Measurements from ENCODE around the gene RSPH3. TPM values are rescaled to one million over a fixed set of nuclear protein-coding genes. Genes with fewer than 3 reads are reported as not detected.

The RSPH3 gene
- 4.3 to 4.5 TPM (median 4.4 TPM) in 3 replicates for polyA plus RNA-seq
- 12.7 TPM for polyA plus RNA-seq (2011; ENCODE audit: low read depth)
- polyA plus RNA-seq (2011; cell fraction: cytosol; rRNA removed): 4.0 and 4.5 TPM in 2 replicates
- polyA plus RNA-seq (2011; cell fraction: nucleus; rRNA removed): 5.3 and 5.8 TPM in 2 replicates
- polyA plus RNA-seq (2012; ENCODE audit: low replicate concordance): 7.0 and 8.9 TPM in 2 replicates
- 3.3 to 6.5 TPM (median 3.4 TPM) in 3 replicates for polyA minus RNA-seq
- 10.6 TPM for polyA minus RNA-seq (2011; cell fraction: cytosol; rRNA and poly(A)+ RNA removed)
- polyA minus RNA-seq (2011; cell fraction: nucleus; rRNA and poly(A)+ RNA removed): 3.1 and 6.9 TPM in 2 replicates

DNA sequence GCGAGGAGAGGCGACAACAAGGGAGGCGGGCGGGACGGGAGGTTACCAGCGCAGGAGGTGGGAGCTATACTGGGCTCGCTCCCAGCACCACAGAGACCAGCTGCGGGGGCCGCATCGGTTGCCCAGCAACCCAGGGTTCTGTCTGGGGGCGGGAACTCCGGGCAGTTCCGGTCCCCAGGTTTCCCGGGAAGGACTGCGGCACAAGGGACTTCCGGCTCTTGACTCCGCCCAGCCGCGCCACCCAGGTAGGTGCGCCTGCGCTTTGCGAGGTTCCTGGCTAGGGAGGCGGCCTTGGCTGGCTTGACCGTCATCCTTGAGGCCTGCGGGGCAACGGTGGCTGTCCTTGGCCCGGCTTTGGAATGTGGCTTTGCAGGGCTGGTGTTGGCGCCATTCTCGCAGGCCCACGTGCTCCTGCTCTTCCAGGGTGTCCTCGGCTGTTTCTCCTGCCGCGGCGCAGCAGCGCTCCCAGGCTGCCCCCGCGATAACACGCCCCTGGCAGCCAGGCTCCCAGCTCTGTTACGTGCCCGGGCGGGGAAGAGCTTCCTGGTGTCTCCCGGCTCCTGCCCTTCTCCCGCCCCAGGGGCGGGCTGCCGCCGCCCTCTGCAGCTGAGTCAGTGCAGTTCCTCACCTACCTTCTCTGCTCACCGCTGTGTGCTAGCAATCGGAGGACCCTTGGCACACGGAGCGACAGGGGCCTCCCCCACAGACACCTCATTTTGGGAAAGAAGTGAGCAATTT lies at the start of gene RSPH3:
Gene RSPH3 (minus strand): TSS at position 537 of the 738 bp plus-strand sequence. CDS start 652 bp downstream, outside the sequence.
- Histone ChIP-seq H3K4me3 (ENCODE audit: control insufficient read depth in 2 of 3, extremely low read depth in 1 of 3, insufficient read depth in 2 of 3, low read depth in 1 of 3, low read length in 3 of 3) (peak within 1 kb of the TSS; percentile 85 to 94 (median 88)), H3K27me3 (ENCODE audit: control insufficient read depth, extremely low read depth, insufficient read depth, low read length) (no peaks in the 10 kb centered on the region), H3K36me3 (ENCODE audit: control insufficient read depth in 2 of 2, extremely low read depth in 1 of 2, insufficient read depth in 2 of 2, low read length in 2 of 2) (no peaks in the 10 kb centered on the region), H3K4me2 (ENCODE audit: control insufficient read depth, extremely low read depth, insufficient read depth, low read depth, low read length) (peak within 1 kb of the TSS; percentile 94), H3K9ac (ENCODE audit: control insufficient read depth, extremely low read depth, insufficient read depth, low read length) (peak within 1 kb of the TSS; percentile 89), H3K27ac (ENCODE audit: control insufficient read depth, insufficient read depth, low read length) (peak within 1 kb of the TSS; percentile 89), H4K20me1 (ENCODE audit: control insufficient read depth, extremely low read depth, insufficient read depth, low read length) (no peaks in the 10 kb centered on the region), H3K79me2 (ENCODE audit: control insufficient read depth, insufficient read depth, low read length) (peaks cover 16% of the 10 kb centered on the region), H3K9me1 (ENCODE audit: control insufficient read depth, extremely low read depth, insufficient read depth, low read length) (no peaks in the 10 kb centered on the region), H2AFZ (ENCODE audit: control insufficient read depth, low read length) (peak within 1 kb of the TSS; percentile 97), H3K4me1 (ENCODE audit: control insufficient read depth, extremely low read depth, insufficient read depth, low read length) (peaks cover 22% of the 10 kb centered on the region), H3K9me3 (ENCODE audit: control insufficient read depth, low read depth, low read length) (no peaks in the 10 kb centered on the region)
- TF ChIP-seq, protein P1, sequence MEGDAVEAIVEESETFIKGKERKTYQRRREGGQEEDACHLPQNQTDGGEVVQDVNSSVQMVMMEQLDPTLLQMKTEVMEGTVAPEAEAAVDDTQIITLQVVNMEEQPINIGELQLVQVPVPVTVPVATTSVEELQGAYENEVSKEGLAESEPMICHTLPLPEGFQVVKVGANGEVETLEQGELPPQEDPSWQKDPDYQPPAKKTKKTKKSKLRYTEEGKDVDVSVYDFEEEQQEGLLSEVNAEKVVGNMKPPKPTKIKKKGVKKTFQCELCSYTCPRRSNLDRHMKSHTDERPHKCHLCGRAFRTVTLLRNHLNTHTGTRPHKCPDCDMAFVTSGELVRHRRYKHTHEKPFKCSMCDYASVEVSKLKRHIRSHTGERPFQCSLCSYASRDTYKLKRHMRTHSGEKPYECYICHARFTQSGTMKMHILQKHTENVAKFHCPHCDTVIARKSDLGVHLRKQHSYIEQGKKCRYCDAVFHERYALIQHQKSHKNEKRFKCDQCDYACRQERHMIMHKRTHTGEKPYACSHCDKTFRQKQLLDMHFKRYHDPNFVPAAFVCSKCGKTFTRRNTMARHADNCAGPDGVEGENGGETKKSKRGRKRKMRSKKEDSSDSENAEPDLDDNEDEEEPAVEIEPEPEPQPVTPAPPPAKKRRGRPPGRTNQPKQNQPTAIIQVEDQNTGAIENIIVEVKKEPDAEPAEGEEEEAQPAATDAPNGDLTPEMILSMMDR (optimal IDR thresholded peaks at IDR 0.05 in 1 of 3, IDR thresholded peaks at IDR 0.05 in 1 of 3, conservative IDR thresholded peaks at IDR 0.05 in 1 of 3; ENCODE audit: extremely low read depth in 1 of 3, insufficient read depth in 2 of 3, low read length in 3 of 3): peak in 2 of 3 experiments; percentile 18 to 20
- no peak for TF ChIP-seq EZH2 (IDR thresholded peaks at IDR 0.05; ENCODE audit: low read length)
- DNase-seq (ENCODE audit: low read depth, low spot score): peak; percentile 59
- dilution Hi-C loops (cut with MboI; ENCODE audit: extremely low pct_ligation_motif_present, low sequenced_read_pairs): no loop called here
- FAIRE-seq: peak; percentile 36

DNA sequence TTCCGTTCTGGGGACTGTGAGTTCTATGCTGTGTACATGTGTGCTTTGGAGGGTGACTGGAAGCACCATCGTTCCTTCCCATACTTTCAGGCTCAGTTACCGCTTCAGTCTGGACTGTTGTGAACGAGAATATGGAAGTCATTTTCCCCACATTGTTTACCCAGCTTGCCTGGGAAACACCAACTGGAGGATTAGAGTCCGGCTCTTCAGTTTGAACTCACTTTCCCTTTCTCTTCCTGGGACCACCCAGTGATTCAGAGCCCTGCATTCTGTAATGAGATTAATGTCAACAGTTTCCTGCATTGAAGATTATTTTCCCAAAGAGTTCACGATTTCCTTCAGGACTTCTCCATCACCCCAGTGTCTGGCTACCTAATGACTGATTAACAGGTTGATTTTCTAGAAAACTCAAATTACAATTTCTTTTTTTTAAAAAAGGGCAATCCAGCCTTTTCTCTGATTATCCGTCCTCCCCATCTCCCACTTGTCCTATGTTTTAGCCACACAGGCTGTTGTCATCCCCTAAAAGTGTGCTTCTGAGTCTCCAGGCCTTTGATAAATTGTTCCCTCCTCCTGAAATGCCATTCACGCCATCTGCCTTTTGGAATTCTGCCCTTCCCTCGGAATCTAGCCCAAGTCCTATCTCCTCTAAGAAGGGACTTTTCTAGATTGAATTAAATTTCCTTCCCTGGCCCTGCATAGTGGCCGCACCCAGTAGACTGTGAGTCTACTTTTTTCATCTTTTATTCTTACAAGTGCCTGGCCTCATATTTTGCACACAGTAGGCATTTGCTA lies 48.1 kb upstream of the RSPH3 start:
- Histone ChIP-seq H3K36me3 (ENCODE audit: control insufficient read depth in 2 of 2, extremely low read depth in 1 of 2, insufficient read depth in 2 of 2, low read length in 2 of 2) (no peaks in the 10 kb centered on the region), H4K20me1 (ENCODE audit: control insufficient read depth, extremely low read depth, insufficient read depth, low read length) (no peaks in the 10 kb centered on the region), H2AFZ (ENCODE audit: control insufficient read depth, low read length) (no peak overlapping the region), H3K79me2 (ENCODE audit: control insufficient read depth, insufficient read depth, low read length) (no peaks in the 10 kb centered on the region), H3K4me1 (ENCODE audit: control insufficient read depth, extremely low read depth, insufficient read depth, low read length) (no peaks in the 10 kb centered on the region), H3K9me1 (ENCODE audit: control insufficient read depth, extremely low read depth, insufficient read depth, low read length) (no peaks in the 10 kb centered on the region), H3K9me3 (ENCODE audit: control insufficient read depth, low read depth, low read length) (no peaks in the 10 kb centered on the region), H3K4me2 (ENCODE audit: control insufficient read depth, extremely low read depth, insufficient read depth, low read depth, low read length) (no peak overlapping the region), H3K27me3 (ENCODE audit: control insufficient read depth, extremely low read depth, insufficient read depth, low read length) (no peaks in the 10 kb centered on the region), H3K27ac (ENCODE audit: control insufficient read depth, insufficient read depth, low read length) (no peak overlapping the region), H3K9ac (ENCODE audit: control insufficient read depth, extremely low read depth, insufficient read depth, low read length) (no peak overlapping the region), H3K4me3 (ENCODE audit: control insufficient read depth in 2 of 3, extremely low read depth in 1 of 3, insufficient read depth in 2 of 3, low read depth in 1 of 3, low read length in 3 of 3) (no peak overlapping the region)
- dilution Hi-C loops (cut with MboI; ENCODE audit: extremely low pct_ligation_motif_present, low sequenced_read_pairs): no loop called here
- FAIRE-seq (no peak), DNase-seq (ENCODE audit: low read depth, low spot score) (no peak)
- TF ChIP-seq EZH2 (IDR thresholded peaks at IDR 0.05; ENCODE audit: low read length): no peak
- TF ChIP-seq, protein P1 (optimal IDR thresholded peaks at IDR 0.05 in 1 of 3, IDR thresholded peaks at IDR 0.05 in 1 of 3, conservative IDR thresholded peaks at IDR 0.05 in 1 of 3; ENCODE audit: extremely low read depth in 1 of 3, insufficient read depth in 2 of 3, low read length in 3 of 3): no peak

All from keratinocyte (primary cell).